GM11168 (cell line): Measurements from ENCODE around the gene PRR36.

Source experiments
- in situ Hi-C: fragments of 300-500 bp; cut with MboI; formaldehyde crosslinking; loops from one replicate; pipeline ENCODE4 v1.12.0; 2022; ENCODE audit warnings: low sequenced_read_pairs; ENCODE audit not compliant: unreplicated experiment

PRR36 gene

GRCh38 chr19:7829166-7829520 lies 45.0 kb downstream of the PRR36 start:
- in situ Hi-C loops = no loop called here

- in situ Hi-C loops = loop anchor here (25.0 kb wide), 1 partner anchor 736 kb away; no protein-coding TSS in a partner anchor
Observed at GRCh38 chr19:7823686-7824301, 50.4 kb downstream of the PRR36 start.

GRCh38 chr19:7822910-7823515 lies 51.2 kb downstream of the PRR36 start:
- in situ Hi-C loops = loop anchor here (25.0 kb wide), 1 partner anchor 736 kb away; no protein-coding TSS in a partner anchor

GRCh38 chr19:7820588-7820987 lies 53.6 kb downstream of the PRR36 start:
- in situ Hi-C loops = loop anchor here (25.0 kb wide), 1 partner anchor 733 kb away; no protein-coding TSS in a partner anchor

GRCh38 chr19:7819337-7819736 lies 54.9 kb downstream of the PRR36 start:
- in situ Hi-C loops = loop anchor here (25.0 kb wide), 1 partner anchor 732 kb away; no protein-coding TSS in a partner anchor

- in situ Hi-C loops = loop anchor here (25.0 kb wide), 1 partner anchor 732 kb away; no protein-coding TSS in a partner anchor
Observed at GRCh38 chr19:7818806-7819205, 55.4 kb downstream of the PRR36 start.
